ENCODE results near the gene NPHP1. TPM values are rescaled to one million over a fixed set of nuclear protein-coding genes. Genes with fewer than 3 reads are reported as not detected.
A peak's percentile ranks its signal among the peaks of the same experiment; 100 is the strongest.

The NPHP1 gene
- polyA plus RNA-seq, 1 experiment: 5.4 TPM

DNA sequence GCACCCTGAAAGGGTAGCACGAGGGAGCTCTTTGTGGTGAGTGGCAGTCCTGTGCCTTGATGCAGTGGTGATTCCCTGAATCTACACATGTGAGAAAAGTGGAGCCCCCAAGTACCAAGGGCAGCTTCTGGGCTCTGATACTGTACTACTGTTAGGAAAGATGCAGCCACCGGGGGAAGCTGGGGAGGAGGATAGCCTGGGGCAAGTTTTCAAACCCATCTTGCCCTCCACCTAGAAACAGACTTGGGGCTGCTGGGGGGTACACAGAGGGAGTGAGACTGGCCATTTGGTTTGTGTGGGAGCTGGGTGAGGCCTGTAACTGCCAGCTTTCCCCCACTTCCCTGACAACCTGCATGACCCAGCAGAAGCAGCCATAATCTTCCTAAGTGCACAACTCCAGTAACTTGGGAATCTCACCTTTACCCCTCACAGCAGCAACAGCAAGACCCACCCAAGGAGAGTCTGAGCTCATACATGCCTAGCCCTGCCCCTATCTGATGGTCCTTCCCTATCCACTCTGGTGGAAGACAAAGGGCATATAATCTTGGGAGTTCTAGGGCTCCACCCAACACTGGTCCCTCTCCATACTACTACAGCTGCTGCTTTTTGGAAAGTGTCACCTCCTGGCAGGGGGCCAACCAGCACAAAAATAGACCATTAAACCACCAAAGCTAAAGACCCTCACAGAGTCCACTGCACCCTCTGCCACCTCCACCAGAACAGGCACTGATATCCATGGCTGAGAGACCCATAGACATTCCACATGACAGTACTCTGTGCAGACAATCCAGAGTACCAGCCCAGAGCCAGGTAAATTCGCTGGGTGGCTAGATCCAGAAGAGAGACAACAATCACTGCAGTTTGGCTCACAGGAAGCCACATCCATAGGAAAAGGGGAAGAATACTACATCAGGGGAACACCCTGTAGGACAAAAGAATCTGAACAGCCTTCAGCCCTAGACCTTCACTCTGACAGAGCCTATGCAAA is 97.4 kb downstream of the NPHP1 start:
- no peak for DNase-seq (ENCODE audit: low read depth, low spot score)
- CTCF ChIA-PET: interaction anchor here (1.1 to 2.8 kb wide), 2 partner anchors 9 to 49 kb away, joined by 4 to 24 read pairs; partner anchors contain the start of gene MALL

DNA sequence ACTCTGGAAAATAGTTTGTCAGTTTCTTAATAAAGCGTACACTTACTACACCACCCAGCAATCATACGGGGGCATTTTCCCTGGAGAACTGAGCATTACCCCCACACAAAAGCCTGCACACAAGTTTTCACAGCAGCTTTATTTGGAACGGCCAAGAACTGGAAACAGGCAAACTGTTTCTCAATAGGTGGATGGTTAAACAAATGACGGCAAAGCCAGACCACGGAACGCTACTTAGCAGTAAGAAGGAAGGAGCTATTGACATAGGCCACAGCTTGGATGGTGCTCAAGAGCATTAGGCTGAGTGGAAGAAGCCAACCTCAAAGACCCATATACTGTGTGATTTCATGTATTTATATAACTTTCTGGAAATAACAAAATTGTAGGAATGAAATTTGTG is 98.2 kb downstream of the NPHP1 start:
- POLR2A ChIA-PET: interaction anchor here (0.6 to 0.7 kb wide), 2 partner anchors 9 to 10 kb away, joined by 4 to 6 read pairs; partner anchors contain the start of gene MALL
- peak; percentile 59 for DNase-seq (ENCODE audit: low read depth, low spot score)
- CTCF ChIA-PET: interaction anchor here (1.1 to 2.8 kb wide), 3 partner anchors 9 to 51 kb away, joined by 3 to 24 read pairs (median 4); partner anchors contain the start of gene MALL

More for the DNA sequence above, 97.4 kb downstream of the NPHP1 start:
- peak overlapping the region; percentile 65 for H3K27ac ChIP-seq (ENCODE audit: low read depth, low read length)
- POLR2A ChIA-PET: no interaction called here
- no peaks in the 10 kb centered on the region; the same call in none of the 2 replicates for H3K9me3 ChIP-seq (ENCODE audit: control insufficient read depth, insufficient read depth, low read length)
- no peaks in the 10 kb centered on the region for H3K27me3 ChIP-seq (ENCODE audit: control insufficient read depth, insufficient read depth, low read length)
- no peak for TF ChIP-seq CTCF (IDR thresholded peaks at IDR 0.05; ENCODE audit: low read depth, low read length)
- no peak overlapping the region for H3K4me3 ChIP-seq (ENCODE audit: low read depth, low read length)

DNA sequence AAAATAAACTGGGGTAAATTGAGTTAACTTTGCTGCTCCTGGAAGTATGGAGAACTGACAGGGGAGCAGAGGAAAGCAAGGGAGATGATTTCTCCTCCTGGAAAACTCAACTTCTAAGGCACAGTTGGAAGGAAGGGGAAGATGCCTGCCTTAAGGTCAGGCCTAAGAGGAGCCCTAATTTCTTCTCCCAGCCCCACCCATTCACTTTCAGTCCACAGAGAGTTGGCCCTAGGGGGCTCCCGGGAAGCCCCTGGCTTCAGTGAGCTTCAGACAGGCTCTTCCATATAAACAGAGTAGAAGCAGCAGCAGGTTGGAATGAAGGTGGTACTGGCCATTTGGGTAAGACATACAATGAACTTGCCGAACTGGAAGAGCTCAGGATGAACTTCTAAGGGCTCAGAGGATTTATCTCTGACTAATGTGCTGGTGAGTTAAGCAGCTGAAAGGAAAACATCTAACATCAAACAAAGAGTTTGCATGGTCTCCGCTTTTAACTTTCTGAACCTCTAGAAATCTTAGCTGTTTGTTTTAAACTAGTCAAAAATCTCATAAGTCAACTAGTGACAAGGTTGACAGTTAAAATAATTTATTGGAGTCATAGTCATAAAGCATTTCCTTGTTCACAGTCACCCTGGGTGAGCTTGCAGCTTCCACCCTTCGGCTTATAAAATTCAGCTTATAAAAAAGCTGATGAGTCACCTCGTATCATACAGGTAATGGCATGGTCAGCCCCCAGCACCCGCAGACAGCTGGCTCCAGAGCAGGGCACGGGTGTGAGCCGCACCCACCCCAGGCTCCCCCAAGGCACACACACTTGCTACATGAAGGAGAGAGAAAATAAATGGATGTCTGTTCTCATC is 99.0 kb downstream of the NPHP1 start:
- H3K4me3 ChIP-seq (ENCODE audit: low read depth, low read length): no peak overlapping the region
- ChIA-PET POLR2A (interaction anchor here (0.6 to 0.7 kb wide), 2 partner anchors 9 to 10 kb away, joined by 4 to 6 read pairs; partner anchors contain the start of gene MALL), CTCF (interaction anchor here (1.3 to 2.8 kb wide), 2 partner anchors 10 to 51 kb away, joined by 3 to 24 read pairs; partner anchors contain the start of gene MALL)
- peak overlapping the region; percentile 73 for H3K27ac ChIP-seq (ENCODE audit: low read depth, low read length)
- no peaks in the 10 kb centered on the region for H3K27me3 ChIP-seq (ENCODE audit: control insufficient read depth, insufficient read depth, low read length)
- no peak for DNase-seq (ENCODE audit: low read depth, low spot score)
- TF ChIP-seq CTCF (IDR thresholded peaks at IDR 0.05; ENCODE audit: low read depth, low read length): no peak
- H3K9me3 ChIP-seq (ENCODE audit: control insufficient read depth, insufficient read depth, low read length): no peaks in the 10 kb centered on the region; the same call in none of the 2 replicates

More for the DNA sequence above, 98.2 kb downstream of the NPHP1 start:
- Histone ChIP-seq H3K27ac (ENCODE audit: low read depth, low read length) (peak overlapping the region; percentile 65), H3K9me3 (ENCODE audit: control insufficient read depth, insufficient read depth, low read length) (no peaks in the 10 kb centered on the region; the same call in none of the 2 replicates), H3K27me3 (ENCODE audit: control insufficient read depth, insufficient read depth, low read length) (no peaks in the 10 kb centered on the region), H3K4me3 (ENCODE audit: low read depth, low read length) (no peak overlapping the region)
- TF ChIP-seq CTCF (IDR thresholded peaks at IDR 0.05; ENCODE audit: low read depth, low read length): no peak

DNA sequence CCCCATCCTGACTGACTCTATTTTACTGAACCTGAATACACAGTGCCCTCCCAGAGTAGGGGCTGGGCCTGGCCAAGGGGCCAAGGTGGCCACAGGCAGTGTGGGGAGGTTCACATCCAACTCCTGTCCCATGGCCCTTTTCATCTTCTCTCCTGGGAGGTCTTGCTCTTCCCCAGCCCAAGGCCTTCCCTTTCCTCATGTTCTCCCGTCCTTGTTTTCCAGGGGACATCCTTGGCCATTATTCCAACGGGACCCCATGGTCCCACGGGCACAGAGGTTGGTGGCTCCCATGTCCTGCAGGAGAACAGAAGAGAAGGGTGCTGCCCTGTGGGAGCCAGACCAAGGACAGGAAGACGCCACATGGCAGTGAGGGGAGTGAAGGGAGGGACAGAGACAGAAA is 99.6 kb downstream of the NPHP1 start:
- Histone ChIP-seq H3K4me3 (ENCODE audit: low read depth, low read length) (no peak overlapping the region), H3K27ac (ENCODE audit: low read depth, low read length) (peak overlapping the region; percentile 73), H3K27me3 (ENCODE audit: control insufficient read depth, insufficient read depth, low read length) (no peaks in the 10 kb centered on the region), H3K9me3 (ENCODE audit: control insufficient read depth, insufficient read depth, low read length) (no peaks in the 10 kb centered on the region; the same call in none of the 2 replicates)
- ChIA-PET POLR2A (no interaction called here), CTCF (interaction anchor here (1.3 to 2.8 kb wide), 2 partner anchors 11 to 52 kb away, joined by 3 to 24 read pairs; partner anchors contain the start of gene MALL)
- no peak for TF ChIP-seq CTCF (IDR thresholded peaks at IDR 0.05; ENCODE audit: low read depth, low read length)
- no peak for DNase-seq (ENCODE audit: low read depth, low spot score)

Measured in AG04450 (cell line).